H9 (cell line): ENCODE data around the gene MRO. TPM values are rescaled to one million over a fixed set of nuclear protein-coding genes. Genes with fewer than 3 reads are reported as not detected.

ENCODE experiments used
- DNase-seq: peaks from one replicate; pipeline ENCODE4 v3.0.0-alpha.2; 2017
- H2AFZ ChIP-seq: one replicate; pipeline ENCODE4 v1.6.1; 2013; ENCODE audit warnings: mild to moderate bottlenecking, low read length, control low read depth, moderate library complexity
- H2AK5ac ChIP-seq: 2 replicates; pipeline ENCODE4 v1.6.1; 2013; ENCODE audit warnings: low read length, control low read depth, mixed read lengths; ENCODE audit not compliant: insufficient read length
- H2BK120ac ChIP-seq: one replicate; pipeline ENCODE4 v1.6.1; 2013; ENCODE audit warnings: low read depth, mild to moderate bottlenecking, low read length, control low read depth, inconsistent platforms; ENCODE audit not compliant: poor library complexity, severe bottlenecking
- H2BK12ac ChIP-seq: 2 replicates; pipeline ENCODE4 v1.6.1; 2013; ENCODE audit warnings: low read length, control low read depth, mixed read lengths, low read depth; ENCODE audit not compliant: insufficient read length
- H2BK15ac ChIP-seq: 2 replicates; pipeline ENCODE4 v1.6.1; 2013; ENCODE audit warnings: low read depth, low read length, control low read depth
- H2BK20ac ChIP-seq: one replicate; pipeline ENCODE4 v1.6.1; 2013; ENCODE audit warnings: low read depth, mild to moderate bottlenecking, low read length, control low read depth, inconsistent platforms; ENCODE audit not compliant: poor library complexity, severe bottlenecking
- H2BK5ac ChIP-seq: 2 replicates; pipeline ENCODE4 v1.6.1; 2013; ENCODE audit warnings: low read length, control low read depth, mixed read lengths; ENCODE audit not compliant: insufficient read length
- H3K14ac ChIP-seq: 2 replicates; pipeline ENCODE4 v1.6.1; 2013; ENCODE audit warnings: low read length, control low read depth; ENCODE audit not compliant: insufficient read depth
- H3K18ac ChIP-seq: 2 replicates; pipeline ENCODE4 v1.6.1; 2013; ENCODE audit warnings: low read depth, mild to moderate bottlenecking, mixed read lengths, low read length, control low read depth; ENCODE audit not compliant: insufficient read length
- H3K23ac ChIP-seq: 2 replicates; pipeline ENCODE4 v1.6.1; 2013; ENCODE audit warnings: low read length, control low read depth, mixed read lengths, low read depth; ENCODE audit not compliant: insufficient read length
- H3K23me2 ChIP-seq: 2 replicates; pipeline ENCODE4 v1.6.1; 2013; ENCODE audit warnings: low read depth, mild to moderate bottlenecking, mixed read lengths, low read length, control low read depth; ENCODE audit not compliant: insufficient read length, poor library complexity, severe bottlenecking
- H3K27ac ChIP-seq: 2 replicates; pipeline ENCODE4 v1.5.1; 2013; ENCODE audit warnings: low read length, control low read depth, mixed read lengths, low read depth; ENCODE audit not compliant: insufficient read length
- H3K27me3 ChIP-seq: 2 replicates; pipeline ENCODE4 v1.6.1; 2013; ENCODE audit warnings: low read length, control low read depth, inconsistent platforms; ENCODE audit not compliant: insufficient read depth
- H3K4ac ChIP-seq: 2 replicates; pipeline ENCODE4 v1.6.1; 2013; ENCODE audit warnings: low read depth, mild to moderate bottlenecking, control low read depth, inconsistent platforms, low read length, moderate library complexity
- H3K4me1 ChIP-seq: 2 replicates; pipeline ENCODE4 v1.6.1; 2013; ENCODE audit warnings: low read length, control low read depth, inconsistent platforms; ENCODE audit not compliant: insufficient read depth
- H3K4me2 ChIP-seq: 2 replicates; pipeline ENCODE4 v1.6.1; 2013; ENCODE audit warnings: low read length, control low read depth, mixed read lengths; ENCODE audit not compliant: insufficient read length, insufficient read depth
- H3K56ac ChIP-seq: 2 replicates; pipeline ENCODE4 v1.6.1; 2013; ENCODE audit warnings: low read depth, mild to moderate bottlenecking, mixed read lengths, low read length, control low read depth; ENCODE audit not compliant: insufficient read length
- H3K79me1 ChIP-seq: 2 replicates; pipeline ENCODE4 v1.6.1; 2013; ENCODE audit warnings: low read depth, mild to moderate bottlenecking, moderate library complexity, low read length, control low read depth, inconsistent platforms; ENCODE audit not compliant: insufficient read depth, poor library complexity, severe bottlenecking
- H3K79me2 ChIP-seq: 2 replicates; pipeline ENCODE4 v1.6.1; 2013; ENCODE audit warnings: low read length, control low read depth, inconsistent platforms; ENCODE audit not compliant: insufficient read depth
- H3K9ac ChIP-seq: 2 replicates; pipeline ENCODE4 v1.6.1; 2013; ENCODE audit warnings: low read length, control low read depth, mixed read lengths; ENCODE audit not compliant: insufficient read length; ENCODE audit errors: extremely low read depth
- H3K9me3 ChIP-seq: one replicate; pipeline ENCODE4 v1.6.1; 2013; ENCODE audit warnings: low read depth, low read length, inconsistent platforms; ENCODE audit not compliant: control insufficient read depth
- H3T11ph ChIP-seq: one replicate; pipeline ENCODE4 v1.6.1; 2013; ENCODE audit warnings: mild to moderate bottlenecking, low read length, control low read depth, inconsistent platforms
- H4K20me1 ChIP-seq: one replicate; pipeline ENCODE4 v1.6.1; 2013; ENCODE audit not compliant: control insufficient read depth, insufficient read length, insufficient read depth
- H4K5ac ChIP-seq: 2 replicates; pipeline ENCODE4 v1.6.1; 2013; ENCODE audit warnings: low read depth, mild to moderate bottlenecking, mixed read lengths, low read length, control low read depth; ENCODE audit not compliant: insufficient read length
- H4K8ac ChIP-seq: replicated peaks from 2 replicates; pipeline ENCODE4 v1.6.1; 2013; ENCODE audit warnings: low read length, control low read depth, mixed read lengths, low read depth; ENCODE audit not compliant: insufficient read length
- H4K91ac ChIP-seq: 2 replicates; pipeline ENCODE4 v1.6.1; 2013; ENCODE audit warnings: low read depth, mild to moderate bottlenecking, moderate library complexity, mixed read lengths, low read length, control low read depth; ENCODE audit not compliant: insufficient read length
- H3K27ac Mint-ChIP-seq, 3 experiments: 2 replicates in 2 of 3; 3 replicates in 1 of 3; pipeline ENCODE4 v1.8.0; 2020 to 2021; ENCODE audit warnings: mixed read lengths in 3 of 3, mild to moderate bottlenecking in 1 of 3, moderate library complexity in 1 of 3
- H3K27me3 Mint-ChIP-seq: 2 replicates; pipeline ENCODE4 v1.8.0; 2021; ENCODE audit warnings: low read depth, mild to moderate bottlenecking, moderate library complexity, mixed read lengths
- H3K36me3 Mint-ChIP-seq, 3 experiments: 2 replicates in 2 of 3; 3 replicates in 1 of 3; pipeline ENCODE4 v1.8.0; 2020 to 2021; ENCODE audit warnings: low read depth in 3 of 3, mixed read lengths in 3 of 3; ENCODE audit not compliant: insufficient read depth in 1 of 3
- H3K4me1 Mint-ChIP-seq, 2 experiments: 2 replicates each; pipeline ENCODE4 v1.8.0; 2020; ENCODE audit warnings: mixed read lengths in 2 of 2
- H3K4me3 Mint-ChIP-seq, 2 experiments: 2 replicates in 1 of 2; 3 replicates in 1 of 2; pipeline ENCODE4 v1.8.0; 2020 to 2021; ENCODE audit warnings: mild to moderate bottlenecking in 2 of 2, mixed read lengths in 2 of 2, moderate library complexity in 1 of 2
- H3K9me3 Mint-ChIP-seq, 2 experiments: 2 replicates in 1 of 2; 3 replicates in 1 of 2; pipeline ENCODE4 v1.8.0; 2020; ENCODE audit warnings: mild to moderate bottlenecking in 2 of 2, mixed read lengths in 2 of 2, moderate library complexity in 1 of 2
- CTCF ChIP-seq: fragments of 200-600 bp; sonication (generic); conservative IDR thresholded peaks from 3 replicates; pipeline ENCODE4 v1.8.0; 2021; ENCODE audit warnings: antibody characterized with exemption, mild to moderate bottlenecking
- WGBS: extraction: QIAGEN DNeasy Blood & Tissue Kit; methylation state at CpG from one replicate; pipeline ENCODE4 v1.1.7; 2013; ENCODE audit warnings: missing lambda C conversion rate, low lambda C conversion rate, mixed read lengths; ENCODE audit not compliant: insufficient read length; ENCODE audit errors: extremely low coverage; 5-methylcytosine and 5-hydroxymethylcytosine counted together
- total RNA-seq: library from RNA; stranded (reverse); gene quantifications from 2 replicates; pipeline ENCODE4 v1.2.1, GENCODE V29; 2021

The MRO gene
- total RNA-seq, 1 experiment from 2014 or later = 0.57 TPM

DNA sequence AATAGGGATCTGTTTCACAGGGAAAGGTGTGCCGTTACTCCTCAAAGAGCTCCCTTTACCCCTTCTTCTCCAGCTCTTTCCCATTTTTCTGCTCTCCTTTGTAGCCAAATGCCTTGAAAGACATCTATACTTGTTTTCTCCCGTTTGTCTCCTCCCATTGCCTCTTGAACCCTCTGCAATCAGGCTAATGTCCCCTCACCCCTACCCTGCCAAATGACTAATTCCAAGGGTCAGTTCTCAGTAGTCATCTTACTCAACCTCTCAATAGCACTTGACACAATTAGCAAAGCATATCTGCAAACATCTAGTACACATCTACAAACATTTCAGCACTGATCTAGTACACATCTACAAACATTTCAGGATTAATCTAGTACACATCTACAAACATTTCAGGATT lies 12.6 kb downstream of the MRO start:
- Histone ChIP-seq H3K9me3 (no peaks in the 10 kb centered on the region), H2AFZ (no peak overlapping the region), H2BK15ac (no peak overlapping the region), H3K79me1 (no peaks in the 10 kb centered on the region), H2BK12ac (no peak overlapping the region), H2BK120ac (no peak overlapping the region), H3K4ac (no peak overlapping the region), H4K20me1 (no peaks in the 10 kb centered on the region), H4K91ac (no peak overlapping the region), H4K8ac (no peak overlapping the region), H3T11ph (no peak overlapping the region), H2BK5ac (no peak overlapping the region), H2BK20ac (no peak overlapping the region), H4K5ac (no peak overlapping the region), H3K27me3 (no peaks in the 10 kb centered on the region), H2AK5ac (no peak overlapping the region), H3K79me2 (no peaks in the 10 kb centered on the region), H3K23me2 (no peaks in the 10 kb centered on the region), H3K56ac (no peak overlapping the region), H3K23ac (no peak overlapping the region), H3K4me1 (no peaks in the 10 kb centered on the region; the same call in 1 of the 2 replicates), H3K9ac (no peak overlapping the region), H3K18ac (no peak overlapping the region), H3K27ac (no peak overlapping the region), H3K14ac (no peak overlapping the region), H3K4me2 (no peak overlapping the region)
- Mint-ChIP-seq H3K9me3 (peaks cover 2% of the 10 kb centered on the region in 2 experiments; a peak in 2 of 5 replicates), H3K4me1 (peaks cover 7 to 8% of the 10 kb centered on the region in 2 experiments), H3K36me3 (no peaks in the 10 kb centered on the region; a peak in 1 of 7 replicates), H3K27ac (no peak overlapping the region), H3K27me3 (no peaks in the 10 kb centered on the region; the same call in 1 of the 2 replicates), H3K4me3 (no peak overlapping the region; a peak in 1 of 5 replicates)
- no CpG with 5 or more reads among the region's 2 CpGs for WGBS
- no peak for TF ChIP-seq CTCF
- no peak for DNase-seq
